HEK293T (cell line): ENCODE results near the gene SRD5A3.

ENCODE experiments used
- ARNT ChIP-seq: fragments of 450-650 bp; IDR thresholded peaks from 2 replicates; pipeline ENCODE4 v1.6.1; 2017; ENCODE audit warnings: mild to moderate bottlenecking
- BHLHE40 ChIP-seq: fragments of 450-650 bp; IDR thresholded peaks from 2 replicates; pipeline ENCODE4 v1.6.1; 2016; ENCODE audit warnings: mild to moderate bottlenecking, moderate library complexity, borderline replicate concordance
- ELF4 ChIP-seq: fragments of 450-650 bp; IDR thresholded peaks from 2 replicates; pipeline ENCODE4 v1.6.1; 2017; ENCODE audit warnings: antibody characterized with exemption
- FOXK2 ChIP-seq: fragments of 450-650 bp; IDR thresholded peaks from 2 replicates; pipeline ENCODE4 v1.6.1; 2016; ENCODE audit warnings: mild to moderate bottlenecking
- HDGF ChIP-seq: fragments of 450-650 bp; IDR thresholded peaks from 2 replicates; pipeline ENCODE4 v1.6.1; 2017; ENCODE audit warnings: antibody characterized with exemption, borderline replicate concordance
- L3MBTL2 ChIP-seq: fragments of 450-650 bp; conservative IDR thresholded peaks from 2 replicates; pipeline ENCODE4 v1.6.1; 2016; ENCODE audit warnings: mild to moderate bottlenecking
- NFRKB ChIP-seq: fragments of 450-650 bp; IDR thresholded peaks from 2 replicates; pipeline ENCODE4 v1.6.1; 2016; ENCODE audit warnings: mild to moderate bottlenecking, moderate library complexity
- SP1 ChIP-seq: fragments of 450-650 bp; IDR thresholded peaks from 2 replicates; pipeline ENCODE4 v1.6.1; 2017
- ZNF384 ChIP-seq: fragments of 450-650 bp; IDR thresholded peaks from 2 replicates; pipeline ENCODE4 v1.6.1; 2016
- TF ChIP-seq, protein P1 (sequence below): fragments of 450-650 bp; IDR thresholded peaks from 2 replicates; pipeline ENCODE4 v1.6.1; 2016

DNA sequence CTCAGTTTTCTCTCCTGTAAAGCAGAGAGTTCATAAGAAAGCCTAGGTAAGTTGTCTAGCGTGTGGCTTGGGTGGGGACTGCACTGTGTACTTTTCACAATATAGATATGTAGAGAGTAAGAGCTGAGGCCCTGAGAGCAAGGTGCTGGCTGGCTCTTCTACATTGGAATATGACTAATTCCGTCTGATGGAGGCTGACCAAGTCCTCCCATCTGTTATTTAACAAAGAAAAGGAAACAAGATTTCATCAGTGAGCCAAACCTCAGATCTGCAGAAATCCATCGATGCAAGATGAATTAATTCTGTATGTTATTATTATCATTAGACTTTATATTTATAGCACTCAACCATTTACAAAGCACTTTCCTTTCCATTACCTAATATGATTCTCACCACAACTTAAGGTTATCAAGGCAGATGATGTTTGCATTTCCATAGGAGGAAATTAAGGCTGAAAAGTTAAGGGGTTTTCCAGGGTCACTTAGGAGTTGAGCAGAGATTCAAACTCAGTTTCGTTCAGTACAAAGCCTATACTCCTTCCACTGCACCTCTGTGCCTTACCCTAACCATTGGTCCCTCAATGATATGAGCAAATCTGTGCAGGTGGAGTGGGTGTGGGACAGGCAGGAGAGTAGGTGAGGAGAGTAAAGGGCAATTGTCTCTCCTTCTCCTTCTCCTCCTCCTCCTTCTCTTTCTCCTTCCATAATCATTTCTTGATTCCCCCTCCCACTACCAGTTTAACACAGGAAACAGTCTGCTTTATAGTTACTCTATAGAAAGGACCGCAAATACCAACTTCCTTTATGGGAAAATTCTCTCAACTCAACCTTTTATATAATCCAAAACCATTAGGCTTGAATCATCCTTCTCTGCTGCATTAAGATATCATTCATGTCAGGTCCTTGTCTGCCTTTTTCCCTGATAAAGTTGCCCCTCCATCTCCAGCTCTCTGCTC, 27.6 kb upstream of the SRD5A3 start:
- TF ChIP-seq ELF4: no peak
- TF ChIP-seq ARNT: no peak
- no peak for TF ChIP-seq SP1
- TF ChIP-seq BHLHE40: no peak
- no peak for TF ChIP-seq NFRKB
- TF ChIP-seq FOXK2: no peak
- TF ChIP-seq L3MBTL2: no peak
- TF ChIP-seq HDGF: no peak
- no peak for TF ChIP-seq ZNF384
- TF ChIP-seq, protein P1, sequence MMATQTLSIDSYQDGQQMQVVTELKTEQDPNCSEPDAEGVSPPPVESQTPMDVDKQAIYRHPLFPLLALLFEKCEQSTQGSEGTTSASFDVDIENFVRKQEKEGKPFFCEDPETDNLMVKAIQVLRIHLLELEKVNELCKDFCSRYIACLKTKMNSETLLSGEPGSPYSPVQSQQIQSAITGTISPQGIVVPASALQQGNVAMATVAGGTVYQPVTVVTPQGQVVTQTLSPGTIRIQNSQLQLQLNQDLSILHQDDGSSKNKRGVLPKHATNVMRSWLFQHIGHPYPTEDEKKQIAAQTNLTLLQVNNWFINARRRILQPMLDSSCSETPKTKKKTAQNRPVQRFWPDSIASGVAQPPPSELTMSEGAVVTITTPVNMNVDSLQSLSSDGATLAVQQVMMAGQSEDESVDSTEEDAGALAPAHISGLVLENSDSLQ: no peak
